Testis (tissue), 3 donors: ENCODE results near the gene MTSS2. TPM values are rescaled to one million over a fixed set of nuclear protein-coding genes. Genes with fewer than 3 reads are reported as not detected.

ENCODE experiments used
- DNase-seq: peaks from one replicate; pipeline ENCODE4 v3.0.0-alpha.2; 2019
- H3K27ac ChIP-seq, 2 donors: fragments of 200-600 bp; sonication (generic); one replicate each; pipeline ENCODE4 v1.5.1; 2019
- H3K27me3 ChIP-seq: fragments of 200-600 bp; sonication (generic); one replicate; pipeline ENCODE4 v1.5.1; 2019
- H3K36me3 ChIP-seq: fragments of 200-600 bp; sonication (generic); one replicate; pipeline ENCODE4 v1.5.1; 2017; ENCODE audit warnings: low read depth; ENCODE audit errors: missing control alignments
- H3K4me1 ChIP-seq: fragments of 200-600 bp; sonication (generic); one replicate; pipeline ENCODE4 v1.5.1; 2019
- H3K4me3 ChIP-seq, 2 donors: fragments of 200-600 bp; sonication (generic); one replicate each; pipeline ENCODE4 v1.5.1; 2017 to 2019
- H3K9me3 ChIP-seq: fragments of 200-600 bp; sonication (generic); one replicate; pipeline ENCODE4 v1.5.1; 2017
- CTCF ChIP-seq, 3 experiments: fragments of 450-650 bp in 2 of 3; fragments of 200-600 bp in 1 of 3; sonication (generic) in 1 of 3; IDR thresholded peaks; one replicate each; pipeline ENCODE4 v1.5.1; 2016 to 2019; ENCODE audit warnings: antibody characterized with exemption in 3 of 3, mild to moderate bottlenecking in 2 of 3, moderate library complexity in 1 of 3
- POLR2A ChIP-seq: fragments of 450-650 bp; IDR thresholded peaks from one replicate; pipeline ENCODE4 v1.6.1; 2017; ENCODE audit warnings: antibody characterized with exemption, mild to moderate bottlenecking, moderate library complexity
- whole genome bisulfite sequencing, 2 donors: methylation state at CpG; one replicate each; pipeline ENCODE4 v1.1.5; 2018; 5-methylcytosine and 5-hydroxymethylcytosine counted together
- intact Hi-C: fragments of 100-400 bp; cut with DNase I; formaldehyde crosslinking; loops from one replicate; pipeline ENCODE4 v1.15.1; 2023; ENCODE audit warnings: low total_unique reads
- polyA plus RNA-seq: library from polyadenylated mRNA; stranded (reverse); fragments of 350-450 nt; fragmentation: Illumina TruSeq; extraction: RNeasy Lipid Tissue Mini Kit (QIAGEN cat#74804); gene quantifications from one replicate; pipeline ENCODE4 v1.2.3, GENCODE V29; 2014; ENCODE audit warnings: low read depth, low replicate concordance; ENCODE audit not compliant: insufficient read depth
- total RNA-seq, 2 donors: library from RNA; depleted of rRNA; stranded (reverse); fragments of >200 nt; gene quantifications; one replicate each; pipeline ENCODE4 v1.2.3, GENCODE V29; 2016

The MTSS2 gene
- total and polyA plus RNA-seq, 3 donors from 2014 or later = 24.6 to 28.7 (median 25.6) TPM

- no peak overlapping the region for H3K4me3 ChIP-seq
- intact Hi-C loops = no loop called here
- H3K4me1 ChIP-seq = peaks cover 9% of the 10 kb centered on the region
- DNase-seq = no peak
- H3K9me3 ChIP-seq = no peaks in the 10 kb centered on the region
- TF ChIP-seq CTCF (IDR thresholded peaks at IDR 0.05) (no peak), POLR2A (no peak)
- no peak overlapping the region for H3K27ac ChIP-seq
- 90 to 95% methylated on average over 11 of the region's 11 CpGs for whole genome bisulfite sequencing, 2 donors
- no peaks in the 10 kb centered on the region for H3K27me3 ChIP-seq
- H3K36me3 ChIP-seq = no peaks in the 10 kb centered on the region
These were observed 18.7 kb upstream of the MTSS2 start for GRCh38 chr16:70704586-70704985.

DNA sequence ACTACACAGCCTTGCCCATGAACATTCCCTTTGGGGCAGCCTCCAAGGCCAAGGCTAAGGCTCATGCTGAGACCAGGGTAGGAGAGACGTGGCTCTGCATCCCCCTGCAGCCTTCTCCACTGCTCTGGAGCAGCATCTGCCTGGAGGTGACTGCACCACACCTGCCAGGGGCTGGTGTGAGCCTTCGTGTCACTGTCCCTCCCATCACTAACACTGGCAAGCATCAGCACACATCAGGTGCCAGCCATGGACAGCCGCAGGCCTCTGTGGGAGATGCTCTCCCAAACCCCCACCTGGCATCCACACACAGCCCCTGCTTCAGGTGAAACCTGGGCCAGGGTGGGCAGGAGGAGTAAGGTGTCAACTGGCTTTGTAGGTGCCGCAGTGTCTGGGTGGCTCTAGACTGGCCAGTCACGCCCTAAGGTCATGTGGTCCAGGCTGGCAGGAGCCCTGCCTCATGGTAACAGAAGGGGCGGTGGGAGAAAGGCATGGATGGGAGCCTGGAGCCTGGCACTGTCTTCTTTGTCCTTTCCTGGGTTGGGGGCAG is 18.1 kb upstream of the MTSS2 start:
- intact Hi-C loops = no loop called here
- DNase-seq = no peak
- Histone ChIP-seq H3K27ac (no peak overlapping the region), H3K4me1 (peaks cover 9% of the 10 kb centered on the region), H3K9me3 (no peaks in the 10 kb centered on the region), H3K4me3 (no peak overlapping the region), H3K36me3 (no peaks in the 10 kb centered on the region), H3K27me3 (no peaks in the 10 kb centered on the region)
- 62 to 90% methylated on average over 3 to 6 of the region's 6 CpGs for WGBS, 2 donors
- TF ChIP-seq POLR2A (no peak), CTCF (IDR thresholded peaks at IDR 0.05) (no peak)

DNA sequence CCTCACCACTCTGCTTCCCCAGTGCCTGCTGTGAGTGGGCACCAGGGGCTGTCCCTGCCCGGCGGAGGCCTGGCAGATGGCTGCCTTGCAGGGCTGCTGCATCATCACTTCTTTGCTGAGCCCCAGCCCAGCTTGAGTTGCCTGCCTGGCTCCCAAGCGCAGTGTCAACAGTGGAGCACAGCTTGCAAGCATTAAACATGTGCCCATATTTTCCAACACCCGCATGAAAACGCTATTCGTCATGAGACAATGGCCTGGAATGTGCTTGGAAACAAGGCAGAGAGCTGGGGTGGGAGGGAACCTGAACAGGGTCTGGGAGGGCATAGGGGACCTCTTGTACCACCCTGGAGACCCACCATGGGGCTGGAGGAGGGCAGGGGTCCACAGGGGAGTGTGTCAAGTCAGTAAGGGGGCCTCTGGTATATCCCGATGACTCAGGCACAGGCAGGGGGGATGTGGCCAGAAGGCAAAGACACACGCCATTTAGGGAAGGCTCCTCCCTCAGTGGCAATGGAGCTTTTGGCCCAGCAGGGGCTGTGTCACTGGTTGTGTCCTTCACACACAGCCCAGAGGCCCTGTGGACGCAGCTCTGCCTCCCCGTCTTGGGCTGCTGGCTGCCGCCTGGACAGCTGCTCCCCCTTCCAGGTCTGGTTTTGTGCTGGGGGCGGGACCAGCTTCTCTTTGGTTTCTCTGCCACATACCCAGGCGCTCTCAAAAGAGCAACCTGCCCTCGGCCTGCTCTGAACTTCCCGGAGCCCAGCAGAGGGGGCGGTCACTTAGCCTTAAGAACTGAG is 17.4 kb upstream of the MTSS2 start:
- Histone ChIP-seq H3K4me3 (no peak overlapping the region), H3K4me1 (peaks cover 9% of the 10 kb centered on the region), H3K27ac (no peak overlapping the region), H3K36me3 (no peaks in the 10 kb centered on the region), H3K9me3 (no peaks in the 10 kb centered on the region), H3K27me3 (no peaks in the 10 kb centered on the region)
- TF ChIP-seq CTCF (IDR thresholded peaks at IDR 0.05) = no peak
- no peak for TF ChIP-seq POLR2A
- DNase-seq = no peak
- intact Hi-C loops = no loop called here
- WGBS, 2 donors = 51 to 73% methylated on average over 15 to 16 of the region's 16 CpGs

DNA sequence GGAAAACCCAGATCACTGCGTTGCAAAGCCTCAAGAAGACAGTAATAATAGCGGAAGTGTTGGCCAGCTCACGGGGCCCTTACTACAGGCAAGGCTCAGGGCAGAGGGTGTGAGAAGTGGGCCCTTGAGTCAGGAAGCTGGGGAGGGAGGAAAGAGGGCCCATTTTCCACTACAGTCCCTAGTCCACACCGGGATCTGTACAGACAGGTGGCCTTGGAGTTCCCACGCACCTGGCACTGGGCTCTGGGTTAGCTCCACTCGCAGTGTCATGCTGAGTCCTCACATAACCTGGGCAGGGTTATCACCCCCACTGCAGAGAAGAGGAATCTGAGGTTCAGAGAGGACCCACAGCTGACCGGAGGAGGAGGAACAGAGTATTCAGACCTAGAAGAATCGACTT is 16.8 kb upstream of the MTSS2 start:
- no peaks in the 10 kb centered on the region for H3K27me3 ChIP-seq
- 68 to 85% methylated on average over 7 to 8 of the region's 8 CpGs for WGBS, 2 donors
- DNase-seq = no peak
- H3K36me3 ChIP-seq = no peaks in the 10 kb centered on the region
- H3K27ac ChIP-seq = no peak overlapping the region
- intact Hi-C loops = no loop called here
- H3K4me1 ChIP-seq = peaks cover 9% of the 10 kb centered on the region
- no peaks in the 10 kb centered on the region for H3K9me3 ChIP-seq
- TF ChIP-seq CTCF (IDR thresholded peaks at IDR 0.05) = no peak
- no peak for TF ChIP-seq POLR2A
- H3K4me3 ChIP-seq = no peak overlapping the region

GRCh38 chr16:70701998-70702397 is 16.1 kb upstream of the MTSS2 start:
- intact Hi-C loops = no loop called here
- Histone ChIP-seq H3K4me3 (no peak overlapping the region), H3K36me3 (no peaks in the 10 kb centered on the region), H3K4me1 (peaks cover 9% of the 10 kb centered on the region), H3K27me3 (no peaks in the 10 kb centered on the region), H3K9me3 (no peaks in the 10 kb centered on the region), H3K27ac (no peak overlapping the region)
- DNase-seq = no peak
- WGBS, 2 donors = 84 to 90% methylated on average over 6 to 8 of the region's 8 CpGs
- TF ChIP-seq CTCF (IDR thresholded peaks at IDR 0.05) (no peak), POLR2A (no peak)
